Measurements from ENCODE around the gene C9orf152. TPM values are rescaled to one million over a fixed set of nuclear protein-coding genes. Genes with fewer than 3 reads are reported as not detected.

C9orf152 gene
- polyA plus RNA-seq, 1 donor from 2014 or later, result not detected

GRCh38 chr9:110213413-110214044, 5.6 kb upstream of the C9orf152 start:
- Histone ChIP-seq H3K4me3 (ENCODE audit: low read length) (no peak overlapping the region), H3K9ac (ENCODE audit: low read length) (no peak overlapping the region), H3K79me2 (replicated peaks; ENCODE audit: insufficient read depth, low read length) (no peaks in the 10 kb centered on the region), H3K9me2 (ENCODE audit: insufficient read depth, low read length) (no peaks in the 10 kb centered on the region), H3K27me3 (ENCODE audit: insufficient read depth, low read depth, low read length) (no peaks in the 10 kb centered on the region), H2AFZ (ENCODE audit: low read depth, low read length) (no peak overlapping the region), H3F3A (ENCODE audit: insufficient read depth, low read length, poor library complexity, severe bottlenecking) (no peaks in the 10 kb centered on the region), H3K27ac (ENCODE audit: low read length) (no peak overlapping the region), H3K36me3 (ENCODE audit: insufficient read depth, low read length) (no peaks in the 10 kb centered on the region), H3K4me2 (ENCODE audit: low read length) (no peak overlapping the region), H4K20me1 (ENCODE audit: insufficient read depth) (no peaks in the 10 kb centered on the region), H3K9me3 (ENCODE audit: low read length) (no peaks in the 10 kb centered on the region)
- TF ChIP-seq TAF1 (IDR thresholded peaks at IDR 0.05; ENCODE audit: low read depth) (no peak), SMC3 (conservative IDR thresholded peaks at IDR 0.05; ENCODE audit: poor library complexity) (no peak), EZH2 (IDR thresholded peaks at IDR 0.05; ENCODE audit: borderline replicate concordance, insufficient read depth, low read length, poor library complexity, severe bottlenecking) (no peak), EP300 (conservative IDR thresholded peaks at IDR 0.05; ENCODE audit: poor library complexity, severe bottlenecking) (no peak), MXI1 (conservative IDR thresholded peaks at IDR 0.05; ENCODE audit: poor library complexity, severe bottlenecking) (no peak), RAD21 (conservative IDR thresholded peaks at IDR 0.05) (no peak), POLR2AphosphoS5 (IDR thresholded peaks at IDR 0.05) (no peak)
- TF ChIP-seq, protein P1, sequence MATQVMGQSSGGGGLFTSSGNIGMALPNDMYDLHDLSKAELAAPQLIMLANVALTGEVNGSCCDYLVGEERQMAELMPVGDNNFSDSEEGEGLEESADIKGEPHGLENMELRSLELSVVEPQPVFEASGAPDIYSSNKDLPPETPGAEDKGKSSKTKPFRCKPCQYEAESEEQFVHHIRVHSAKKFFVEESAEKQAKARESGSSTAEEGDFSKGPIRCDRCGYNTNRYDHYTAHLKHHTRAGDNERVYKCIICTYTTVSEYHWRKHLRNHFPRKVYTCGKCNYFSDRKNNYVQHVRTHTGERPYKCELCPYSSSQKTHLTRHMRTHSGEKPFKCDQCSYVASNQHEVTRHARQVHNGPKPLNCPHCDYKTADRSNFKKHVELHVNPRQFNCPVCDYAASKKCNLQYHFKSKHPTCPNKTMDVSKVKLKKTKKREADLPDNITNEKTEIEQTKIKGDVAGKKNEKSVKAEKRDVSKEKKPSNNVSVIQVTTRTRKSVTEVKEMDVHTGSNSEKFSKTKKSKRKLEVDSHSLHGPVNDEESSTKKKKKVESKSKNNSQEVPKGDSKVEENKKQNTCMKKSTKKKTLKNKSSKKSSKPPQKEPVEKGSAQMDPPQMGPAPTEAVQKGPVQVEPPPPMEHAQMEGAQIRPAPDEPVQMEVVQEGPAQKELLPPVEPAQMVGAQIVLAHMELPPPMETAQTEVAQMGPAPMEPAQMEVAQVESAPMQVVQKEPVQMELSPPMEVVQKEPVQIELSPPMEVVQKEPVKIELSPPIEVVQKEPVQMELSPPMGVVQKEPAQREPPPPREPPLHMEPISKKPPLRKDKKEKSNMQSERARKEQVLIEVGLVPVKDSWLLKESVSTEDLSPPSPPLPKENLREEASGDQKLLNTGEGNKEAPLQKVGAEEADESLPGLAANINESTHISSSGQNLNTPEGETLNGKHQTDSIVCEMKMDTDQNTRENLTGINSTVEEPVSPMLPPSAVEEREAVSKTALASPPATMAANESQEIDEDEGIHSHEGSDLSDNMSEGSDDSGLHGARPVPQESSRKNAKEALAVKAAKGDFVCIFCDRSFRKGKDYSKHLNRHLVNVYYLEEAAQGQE (IDR thresholded peaks at IDR 0.05; ENCODE audit: borderline replicate concordance), result no peak
- TF ChIP-seq, protein P2, sequence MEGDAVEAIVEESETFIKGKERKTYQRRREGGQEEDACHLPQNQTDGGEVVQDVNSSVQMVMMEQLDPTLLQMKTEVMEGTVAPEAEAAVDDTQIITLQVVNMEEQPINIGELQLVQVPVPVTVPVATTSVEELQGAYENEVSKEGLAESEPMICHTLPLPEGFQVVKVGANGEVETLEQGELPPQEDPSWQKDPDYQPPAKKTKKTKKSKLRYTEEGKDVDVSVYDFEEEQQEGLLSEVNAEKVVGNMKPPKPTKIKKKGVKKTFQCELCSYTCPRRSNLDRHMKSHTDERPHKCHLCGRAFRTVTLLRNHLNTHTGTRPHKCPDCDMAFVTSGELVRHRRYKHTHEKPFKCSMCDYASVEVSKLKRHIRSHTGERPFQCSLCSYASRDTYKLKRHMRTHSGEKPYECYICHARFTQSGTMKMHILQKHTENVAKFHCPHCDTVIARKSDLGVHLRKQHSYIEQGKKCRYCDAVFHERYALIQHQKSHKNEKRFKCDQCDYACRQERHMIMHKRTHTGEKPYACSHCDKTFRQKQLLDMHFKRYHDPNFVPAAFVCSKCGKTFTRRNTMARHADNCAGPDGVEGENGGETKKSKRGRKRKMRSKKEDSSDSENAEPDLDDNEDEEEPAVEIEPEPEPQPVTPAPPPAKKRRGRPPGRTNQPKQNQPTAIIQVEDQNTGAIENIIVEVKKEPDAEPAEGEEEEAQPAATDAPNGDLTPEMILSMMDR (IDR thresholded peaks at IDR 0.05; ENCODE audit: poor library complexity, severe bottlenecking), result no peak

DNA sequence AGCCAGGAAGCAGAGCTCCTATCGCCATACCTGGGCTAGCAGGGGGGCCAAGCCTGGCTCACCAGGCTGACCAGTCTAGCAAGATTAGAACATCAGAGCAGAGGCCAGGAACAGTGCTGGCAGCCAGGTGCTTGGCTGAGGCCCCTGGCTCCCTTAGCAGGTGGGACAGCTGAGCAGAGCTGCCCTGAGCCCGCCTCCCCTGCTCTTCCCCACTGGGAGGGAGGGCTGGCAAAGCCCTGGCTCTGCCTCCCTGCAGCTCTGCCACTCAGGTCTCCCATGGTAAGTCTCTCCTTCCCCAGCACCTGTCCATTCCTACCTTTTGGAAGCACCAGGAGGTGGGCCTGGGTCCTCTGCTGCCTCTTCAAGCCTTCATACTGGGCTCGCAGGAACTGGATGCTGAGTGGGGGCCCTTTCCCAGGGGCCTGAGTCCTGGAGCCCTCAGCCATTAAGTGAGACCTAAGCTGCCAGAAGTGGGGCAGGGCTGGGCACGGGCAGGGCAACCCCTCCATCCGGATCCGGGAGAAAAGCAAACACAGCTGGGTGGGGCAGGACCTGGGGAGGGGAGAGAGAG, 803 bp downstream of the C9orf152 start:
- H3K9ac ChIP-seq (ENCODE audit: low read length), result no peak overlapping the region
- H3K4me3 ChIP-seq (ENCODE audit: low read length), result no peak overlapping the region
- no peaks in the 10 kb centered on the region for H3K27me3 ChIP-seq (ENCODE audit: insufficient read depth, low read depth, low read length)
- H3K27ac ChIP-seq (ENCODE audit: low read length), result no peak overlapping the region
- H3K36me3 ChIP-seq (ENCODE audit: insufficient read depth, low read length), result no peaks in the 10 kb centered on the region
- no peaks in the 10 kb centered on the region for H3K79me2 ChIP-seq (replicated peaks; ENCODE audit: insufficient read depth, low read length)
- H2AFZ ChIP-seq (ENCODE audit: low read depth, low read length), result no peak overlapping the region
- H3F3A ChIP-seq (ENCODE audit: insufficient read depth, low read length, poor library complexity, severe bottlenecking), result no peaks in the 10 kb centered on the region
- no peak overlapping the region for H3K4me2 ChIP-seq (ENCODE audit: low read length)
- no peaks in the 10 kb centered on the region for H3K9me2 ChIP-seq (ENCODE audit: insufficient read depth, low read length)
- no peaks in the 10 kb centered on the region for H4K20me1 ChIP-seq (ENCODE audit: insufficient read depth)
- no peaks in the 10 kb centered on the region for H3K9me3 ChIP-seq (ENCODE audit: low read length)
- no peak for TF ChIP-seq SMC3 (conservative IDR thresholded peaks at IDR 0.05; ENCODE audit: poor library complexity)
- TF ChIP-seq TAF1 (IDR thresholded peaks at IDR 0.05; ENCODE audit: low read depth), result no peak
- no peak for TF ChIP-seq EP300 (conservative IDR thresholded peaks at IDR 0.05; ENCODE audit: poor library complexity, severe bottlenecking)
- TF ChIP-seq EZH2 (IDR thresholded peaks at IDR 0.05; ENCODE audit: borderline replicate concordance, insufficient read depth, low read length, poor library complexity, severe bottlenecking), result no peak
- no peak for TF ChIP-seq RAD21 (conservative IDR thresholded peaks at IDR 0.05)
- TF ChIP-seq MXI1 (conservative IDR thresholded peaks at IDR 0.05; ENCODE audit: poor library complexity, severe bottlenecking), result no peak
- TF ChIP-seq, protein P2 (IDR thresholded peaks at IDR 0.05; ENCODE audit: poor library complexity, severe bottlenecking), result no peak
- TF ChIP-seq, protein P1 (IDR thresholded peaks at IDR 0.05; ENCODE audit: borderline replicate concordance), result no peak
